Ascending aorta (tissue), 2 donors: ENCODE measurements around the gene TCTN1. TPM values are rescaled to one million over a fixed set of nuclear protein-coding genes. Genes with fewer than 3 reads are reported as not detected.
"Not testable (repeated sequence)": the region's sequence is repeated elsewhere in the genome, so short reads cannot be mapped to it uniquely, and the experiment has no call there.

Experiments used
- DNase-seq, 2 donors: peaks; one replicate each; pipeline ENCODE4 v3.0.0-alpha.2; 2019; ENCODE audit warnings: low spot score in 2 of 2
- H3K27ac ChIP-seq, 2 donors: fragments of 200-600 bp; sonication (generic); one replicate each; pipeline ENCODE4 v1.5.1; 2016 to 2017; ENCODE audit warnings: mild to moderate bottlenecking in 1 of 2
- H3K27me3 ChIP-seq: fragments of 200-600 bp; sonication (generic); one replicate; pipeline ENCODE4 v1.5.1; 2017
- H3K36me3 ChIP-seq, 2 donors: fragments of 200-600 bp; sonication (generic); one replicate each; pipeline ENCODE4 v1.5.1; 2016
- H3K4me1 ChIP-seq, 2 donors: fragments of 200-600 bp; sonication (generic); one replicate each; pipeline ENCODE4 v1.5.1; 2016 to 2017; ENCODE audit warnings: mild to moderate bottlenecking in 1 of 2
- H3K4me3 ChIP-seq, 2 donors: fragments of 200-600 bp; sonication (generic); one replicate each; pipeline ENCODE4 v1.5.1; 2016 to 2017; ENCODE audit warnings: mild to moderate bottlenecking in 1 of 2
- H3K9me3 ChIP-seq, 2 donors: fragments of 200-600 bp; sonication (generic); one replicate each; pipeline ENCODE4 v1.5.1; 2016
- CTCF ChIP-seq, 3 experiments: fragments of 200-600 bp in 2 of 3; fragments of 450-650 bp in 1 of 3; sonication (generic) in 2 of 3; IDR thresholded peaks; one replicate each; pipeline ENCODE4 v1.5.1; 2016 to 2019; ENCODE audit warnings: antibody characterized with exemption in 3 of 3, mild to moderate bottlenecking in 1 of 3, moderate library complexity in 1 of 3
- intact Hi-C: fragments of 100-400 bp; cut with DNase I; formaldehyde crosslinking; loops from one replicate; pipeline ENCODE4 v1.15.1; 2023
- total RNA-seq: library from RNA; depleted of rRNA; stranded (reverse); fragments of >200 nt; gene quantifications from one replicate; pipeline ENCODE4 v1.1.0, GENCODE V29; 2016

Gene TCTN1
- total RNA-seq, 1 donor from 2014 or later = 28.4 TPM

GRCh38 chr12:110602085-110602814 is 11.7 kb upstream of the TCTN1 start:
- H3K27me3 ChIP-seq, H3K27ac ChIP-seq, H3K36me3 ChIP-seq, H3K4me3 ChIP-seq, H3K4me1 ChIP-seq, H3K9me3 ChIP-seq, DNase-seq: not testable (repeated sequence)
- intact Hi-C loops = loop anchor here (1.0 to 5.0 kb wide), 4 partner anchors 19 to 285 kb away; partner anchors contain the start of genes ARPC3 and PPTC7
- TF ChIP-seq CTCF (IDR thresholded peaks at IDR 0.05) = peak; percentile 63 to 74 (median 66)

- no peak for DNase-seq
- TF ChIP-seq CTCF (IDR thresholded peaks at IDR 0.05) = no peak
- Histone ChIP-seq H3K4me3 (peak overlapping the region in 1 of 2 donors; percentile 22), H3K36me3 (no peaks in the 10 kb centered on the region), H3K27me3 (no peaks in the 10 kb centered on the region), H3K4me1 (no peaks in the 10 kb centered on the region), H3K27ac (no peak overlapping the region), H3K9me3 (no peaks in the 10 kb centered on the region)
- intact Hi-C loops = no loop called here
Measured at GRCh38 chr12:110606253-110606611, 7.7 kb upstream of the TCTN1 start.

- Histone ChIP-seq H3K4me3 (peak overlapping the region; percentile 63 to 70), H3K27ac (peak overlapping the region; percentile 6 to 55), H3K36me3 (no peaks in the 10 kb centered on the region), H3K27me3 (no peaks in the 10 kb centered on the region), H3K4me1 (peaks cover 0 to 4% of the 10 kb centered on the region in 2 donors), H3K9me3 (no peaks in the 10 kb centered on the region)
- intact Hi-C loops = loop anchor here (5.0 to 10.0 kb wide), 2 partner anchors 111 to 132 kb away; partner anchors contain the start of genes PPP1CC, RAD9B and VPS29
- no peak for TF ChIP-seq CTCF (IDR thresholded peaks at IDR 0.05)
- DNase-seq = no peak
Measured at GRCh38 chr12:110613071-110613770, 708 bp upstream of the TCTN1 start.

GRCh38 chr12:110615171-110615570 is 1.2 kb downstream of the TCTN1 start:
- Histone ChIP-seq H3K36me3 (no peaks in the 10 kb centered on the region), H3K27me3 (no peaks in the 10 kb centered on the region), H3K27ac (no peak overlapping the region), H3K4me1 (peaks cover 0 to 4% of the 10 kb centered on the region in 2 donors), H3K9me3 (no peaks in the 10 kb centered on the region), H3K4me3 (no peak overlapping the region)
- no peak for DNase-seq
- intact Hi-C loops = loop anchor here (10.0 kb wide), 1 partner anchor 130 kb away; the partner anchor contains the start of gene PPP1CC
- no peak for TF ChIP-seq CTCF (IDR thresholded peaks at IDR 0.05)

- Histone ChIP-seq H3K27ac (no peak overlapping the region), H3K4me3 (no peak overlapping the region), H3K27me3 (no peaks in the 10 kb centered on the region), H3K9me3 (no peaks in the 10 kb centered on the region), H3K36me3 (no peaks in the 10 kb centered on the region), H3K4me1 (peaks cover 0 to 4% of the 10 kb centered on the region in 2 donors)
- intact Hi-C loops = loop anchor here (10.0 kb wide), 1 partner anchor 128 kb away; the partner anchor contains the start of gene PPP1CC
- TF ChIP-seq CTCF (IDR thresholded peaks at IDR 0.05) = no peak
- DNase-seq = no peak
Measured at GRCh38 chr12:110616471-110617115, 2.7 kb downstream of the TCTN1 start.
